K562 (cell line): Measurements from ENCODE around the gene RACK1. TPM values are rescaled to one million over a fixed set of nuclear protein-coding genes. Genes with fewer than 3 reads are reported as not detected.

Source experiments
- ARID1B ChIP-seq: fragments of 450-650 bp; IDR thresholded peaks from 2 replicates; pipeline ENCODE4 v1.6.1; 2016; ENCODE audit warnings: antibody characterized with exemption, mild to moderate bottlenecking, inconsistent platforms
- ARID2 ChIP-seq: fragments of 450-650 bp; IDR thresholded peaks from 2 replicates; pipeline ENCODE4 v1.6.1; 2017; ENCODE audit warnings: antibody characterized with exemption, mild to moderate bottlenecking
- CBX8 ChIP-seq: fragments of 200-600 bp; sonication (generic); IDR thresholded peaks from 2 replicates; pipeline ENCODE4 v1.6.1; 2012; ENCODE audit warnings: borderline replicate concordance, mixed run types, low read depth, mild to moderate bottlenecking, moderate library complexity, mixed read lengths, low read length, control low read depth, inconsistent platforms; ENCODE audit not compliant: poor library complexity, severe bottlenecking; ENCODE audit errors: extremely low read depth
- EWSR1 ChIP-seq: fragments of 450-650 bp; IDR thresholded peaks from 2 replicates; pipeline ENCODE4 v1.6.1; 2018; ENCODE audit warnings: borderline replicate concordance, mild to moderate bottlenecking, low read depth, moderate library complexity; ENCODE audit not compliant: partially characterized antibody
- FOXJ3 ChIP-seq: sonication (generic); formaldehyde crosslinking; IDR thresholded peaks from 2 replicates; pipeline ENCODE4 v1.4.0; 2020; ENCODE audit warnings: mild to moderate bottlenecking, missing genetic modification reagents
- MAFF ChIP-seq: IDR thresholded peaks from 2 replicates; pipeline ENCODE4 v1.6.1; 2012; ENCODE audit warnings: low read length, improper control_type of control experiment
- PCBP2 ChIP-seq: fragments of 200-400 bp; formaldehyde crosslinking; IDR thresholded peaks from 2 replicates; pipeline ENCODE4 v1.6.1; 2018; ENCODE audit warnings: low read length, low read depth, mild to moderate bottlenecking, moderate library complexity; ENCODE audit not compliant: poor library complexity, severe bottlenecking
- PHF21A ChIP-seq: fragments of 450-650 bp; IDR thresholded peaks from 2 replicates; pipeline ENCODE4 v1.6.1; 2017; ENCODE audit warnings: low read depth, borderline replicate concordance
- PRPF4 ChIP-seq: fragments of 200-400 bp; formaldehyde crosslinking; IDR thresholded peaks from one replicate; pipeline ENCODE4 v1.6.1; 2017; ENCODE audit warnings: low read length, low read depth, mild to moderate bottlenecking; ENCODE audit not compliant: insufficient read depth, poor library complexity, severe bottlenecking
- RBM39 ChIP-seq: fragments of 200-400 bp; formaldehyde crosslinking; optimal IDR thresholded peaks from 2 replicates; pipeline ENCODE3; 2018; ENCODE audit warnings: low read depth, low read length
- SIN3B ChIP-seq: fragments of 450-650 bp; IDR thresholded peaks from 2 replicates; pipeline ENCODE4 v1.6.1; 2017; ENCODE audit warnings: low read depth, mild to moderate bottlenecking, moderate library complexity
- SMARCA5 ChIP-seq: fragments of 450-650 bp; IDR thresholded peaks from 2 replicates; pipeline ENCODE4 v1.6.1; 2016
- SP2 ChIP-seq: IDR thresholded peaks from 2 replicates; pipeline ENCODE4 v1.6.1; 2011; ENCODE audit warnings: mild to moderate bottlenecking, low read depth, low read length, moderate library complexity; ENCODE audit not compliant: poor library complexity, severe bottlenecking; ENCODE audit errors: extremely low read depth
- ZKSCAN3 ChIP-seq: fragments of 250-450 bp; sonication (Bioruptor Pico); IDR thresholded peaks from 2 replicates; pipeline ENCODE4 v1.4.0; 2020
- ZNF347 ChIP-seq: fragments of 450-650 bp; formaldehyde crosslinking; IDR thresholded peaks from 2 replicates; pipeline ENCODE4 v1.4.0; 2020; ENCODE audit warnings: low read depth, mild to moderate bottlenecking, moderate library complexity
- ZNF511 ChIP-seq: sonication (generic); formaldehyde crosslinking; IDR thresholded peaks from 2 replicates; pipeline ENCODE4 v1.8.0; 2022; ENCODE audit warnings: mild to moderate bottlenecking, missing genetic modification reagents
- ZNF583 ChIP-seq: fragments of 250-450 bp; sonication (Bioruptor Pico); IDR thresholded peaks from 2 replicates; pipeline ENCODE4 v1.4.0; 2020
- ZNF609 ChIP-seq: sonication (generic); formaldehyde crosslinking; IDR thresholded peaks from 2 replicates; pipeline ENCODE4 v1.8.1; 2023; ENCODE audit warnings: missing genetic modification reagents, mild to moderate bottlenecking, borderline replicate concordance
- polyA plus RNA-seq, 8 experiments: library from polyadenylated mRNA; depleted of rRNA in 4 of 8; stranded (reverse) in 5 of 8; unstranded in 3 of 8; fragments of >200 nt; fragmentation: Nextera tagmentation in 2 of 8; fragmentation: Illumina TruSeq in 1 of 8; extraction: Ambion mirVana in 2 of 8; extraction: Trizol in 1 of 8; gene quantifications; 2 replicates each; pipeline versions ENCODE4 v1.2.1 to v1.2.3, GENCODE V29; 2011 to 2014; ENCODE audit warnings: inconsistent platforms in 1 of 8, missing spikeins in 1 of 8
- total RNA-seq, 7 experiments: library from RNA; depleted of rRNA in 6 of 7; stranded (reverse); fragments of >200 nt in 6 of 7; fragmentation: Illumina TruSeq in 2 of 7; extraction: Trizol in 2 of 7; gene quantifications; 2 replicates each; pipeline versions ENCODE4 v1.2.1 to v1.2.3, GENCODE V29; 2011 to 2021; ENCODE audit warnings: low replicate concordance in 1 of 7
- TF ChIP-seq, protein P1 (sequence below): fragments of 200-800 bp; sonication (Bioruptor generic); IDR thresholded peaks from 2 replicates; pipeline ENCODE4 v1.6.1; 2017; ENCODE audit warnings: missing genetic modification characterization, missing compliant biosample characterization
- TF ChIP-seq, protein P2 (sequence below): sonication (generic); formaldehyde crosslinking; IDR thresholded peaks from 2 replicates; pipeline ENCODE4 v1.8.0; 2022; ENCODE audit warnings: mild to moderate bottlenecking, missing genetic modification reagents

Gene RACK1
- total and polyA plus RNA-seq, 9 of the 15 experiments (the other 6 are each of a cell fraction or from before 2014, with no cell fraction given), result 2,303 to 5,311 (median 3,833) TPM

DNA sequence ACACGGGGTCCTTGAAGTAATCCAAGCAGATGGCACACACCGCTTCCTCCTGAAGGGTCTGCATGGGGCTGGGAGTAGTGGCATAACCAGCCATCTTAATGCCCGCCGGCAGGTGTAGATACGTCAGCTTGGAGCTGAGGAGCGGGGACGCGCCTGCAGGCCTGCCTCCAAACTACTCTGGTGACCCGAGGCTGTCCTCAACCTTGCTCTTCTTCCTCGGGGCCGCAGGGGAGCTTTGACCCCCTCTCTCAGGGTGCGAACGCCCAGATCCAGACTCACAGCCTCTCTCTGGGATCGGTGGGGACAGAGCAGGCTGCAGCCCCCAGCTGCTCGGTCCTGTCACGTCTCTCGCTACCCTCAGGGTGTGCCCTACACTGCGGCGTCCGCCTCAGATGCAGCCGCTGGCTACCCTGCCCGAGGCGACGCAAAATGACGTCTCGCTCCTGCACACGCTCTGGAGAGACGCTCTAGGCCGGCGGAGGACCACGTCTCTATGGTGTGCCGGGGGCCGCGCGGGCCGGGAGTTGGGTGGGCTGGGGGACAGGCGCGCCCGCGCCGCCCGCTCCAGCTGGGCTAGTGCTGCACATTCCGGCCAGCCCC, 17.1 kb upstream of the RACK1 start, which contains the start of gene TRIM52 (continued):
- TF ChIP-seq, protein P1, sequence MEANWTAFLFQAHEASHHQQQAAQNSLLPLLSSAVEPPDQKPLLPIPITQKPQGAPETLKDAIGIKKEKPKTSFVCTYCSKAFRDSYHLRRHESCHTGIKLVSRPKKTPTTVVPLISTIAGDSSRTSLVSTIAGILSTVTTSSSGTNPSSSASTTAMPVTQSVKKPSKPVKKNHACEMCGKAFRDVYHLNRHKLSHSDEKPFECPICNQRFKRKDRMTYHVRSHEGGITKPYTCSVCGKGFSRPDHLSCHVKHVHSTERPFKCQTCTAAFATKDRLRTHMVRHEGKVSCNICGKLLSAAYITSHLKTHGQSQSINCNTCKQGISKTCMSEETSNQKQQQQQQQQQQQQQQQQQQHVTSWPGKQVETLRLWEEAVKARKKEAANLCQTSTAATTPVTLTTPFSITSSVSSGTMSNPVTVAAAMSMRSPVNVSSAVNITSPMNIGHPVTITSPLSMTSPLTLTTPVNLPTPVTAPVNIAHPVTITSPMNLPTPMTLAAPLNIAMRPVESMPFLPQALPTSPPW (CRISPR knock-in tag), result peak; percentile 33; the same call in 1 of the 2 replicates
- TF ChIP-seq SIN3B (peak; percentile 91), SMARCA5 (no peak), SP2 (peak; percentile 96), ZNF609 (CRISPR knock-in tag) (no peak), ZNF347 (CRISPR knock-in tag) (no peak), PHF21A (no peak), FOXJ3 (no peak), ZKSCAN3 (CRISPR knock-in tag) (no peak), RBM39 (no peak), ZNF511 (CRISPR knock-in tag) (no peak; the same call in 1 of the 2 replicates), EWSR1 (no peak), MAFF (no peak), PRPF4 (no peak), ZNF583 (CRISPR knock-in tag) (0 out of 2 replicates have a peak, but pooled peaks have one; percentile 26), CBX8 (no peak), ARID1B (no peak), PCBP2 (no peak), ARID2 (no peak)
- TF ChIP-seq, protein P2, sequence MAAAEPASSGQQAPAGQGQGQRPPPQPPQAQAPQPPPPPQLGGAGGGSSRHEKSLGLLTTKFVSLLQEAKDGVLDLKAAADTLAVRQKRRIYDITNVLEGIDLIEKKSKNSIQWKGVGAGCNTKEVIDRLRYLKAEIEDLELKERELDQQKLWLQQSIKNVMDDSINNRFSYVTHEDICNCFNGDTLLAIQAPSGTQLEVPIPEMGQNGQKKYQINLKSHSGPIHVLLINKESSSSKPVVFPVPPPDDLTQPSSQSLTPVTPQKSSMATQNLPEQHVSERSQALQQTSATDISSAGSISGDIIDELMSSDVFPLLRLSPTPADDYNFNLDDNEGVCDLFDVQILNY (CRISPR knock-in tag), result 0 out of 2 replicates have a peak, but pooled peaks have one; percentile 46
